Loucy (cell line): ENCODE results near the gene PEDS1.
"Not testable (repeated sequence)": the region's sequence is repeated elsewhere in the genome, so short reads cannot be mapped to it uniquely, and the experiment has no call there.

ENCODE experiments used
- EZH2phosphoT487 ChIP-seq: fragments of 200-600 bp; IDR thresholded peaks from 2 replicates; pipeline ENCODE4 v1.6.1; 2018; ENCODE audit warnings: antibody characterized with exemption, mild to moderate bottlenecking, moderate library complexity, borderline replicate concordance
- TF ChIP-seq, protein P1 (sequence below): fragments of 200-600 bp; sonication (generic); conservative IDR thresholded peaks from 2 replicates; pipeline ENCODE4 v1.5.1; 2014; ENCODE audit warnings: mild to moderate bottlenecking, antibody characterized with exemption, low read length

DNA sequence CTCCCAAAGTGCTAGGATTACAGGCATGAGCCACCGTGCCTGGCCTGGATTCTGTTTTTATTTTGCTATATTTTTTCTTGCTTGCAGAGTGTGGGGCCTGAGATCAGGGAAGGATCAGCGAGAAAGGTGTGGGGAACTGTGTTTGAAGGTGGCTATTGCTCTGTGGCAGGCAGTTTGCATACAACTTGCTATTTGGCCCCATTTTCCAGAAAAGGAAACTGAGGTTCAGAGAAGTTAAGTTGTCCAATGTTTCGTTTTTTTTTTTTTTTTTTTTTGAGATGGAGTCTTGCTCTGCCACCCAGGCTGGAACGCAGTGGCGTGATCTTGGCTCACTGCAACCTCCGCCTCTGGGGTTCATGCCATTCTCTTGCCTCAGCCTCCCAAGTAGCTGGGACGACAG is 8.0 kb upstream of the PEDS1 start:
- TF ChIP-seq, protein P1, sequence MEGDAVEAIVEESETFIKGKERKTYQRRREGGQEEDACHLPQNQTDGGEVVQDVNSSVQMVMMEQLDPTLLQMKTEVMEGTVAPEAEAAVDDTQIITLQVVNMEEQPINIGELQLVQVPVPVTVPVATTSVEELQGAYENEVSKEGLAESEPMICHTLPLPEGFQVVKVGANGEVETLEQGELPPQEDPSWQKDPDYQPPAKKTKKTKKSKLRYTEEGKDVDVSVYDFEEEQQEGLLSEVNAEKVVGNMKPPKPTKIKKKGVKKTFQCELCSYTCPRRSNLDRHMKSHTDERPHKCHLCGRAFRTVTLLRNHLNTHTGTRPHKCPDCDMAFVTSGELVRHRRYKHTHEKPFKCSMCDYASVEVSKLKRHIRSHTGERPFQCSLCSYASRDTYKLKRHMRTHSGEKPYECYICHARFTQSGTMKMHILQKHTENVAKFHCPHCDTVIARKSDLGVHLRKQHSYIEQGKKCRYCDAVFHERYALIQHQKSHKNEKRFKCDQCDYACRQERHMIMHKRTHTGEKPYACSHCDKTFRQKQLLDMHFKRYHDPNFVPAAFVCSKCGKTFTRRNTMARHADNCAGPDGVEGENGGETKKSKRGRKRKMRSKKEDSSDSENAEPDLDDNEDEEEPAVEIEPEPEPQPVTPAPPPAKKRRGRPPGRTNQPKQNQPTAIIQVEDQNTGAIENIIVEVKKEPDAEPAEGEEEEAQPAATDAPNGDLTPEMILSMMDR = not testable (repeated sequence)
- TF ChIP-seq EZH2phosphoT487 = not testable (repeated sequence)
